Hepatocyte (in vitro differentiated cells): ENCODE measurements around the gene KDELR3.

Source experiments
- CTCF ChIP-seq: fragments of 200-600 bp; sonication (generic); IDR thresholded peaks from 2 replicates; pipeline ENCODE4 v1.5.1; 2016; ENCODE audit warnings: antibody characterized with exemption, mild to moderate bottlenecking; ENCODE audit not compliant: poor library complexity
- EZH2 ChIP-seq: fragments of 200-600 bp; sonication (generic); IDR thresholded peaks from 2 replicates; pipeline ENCODE4 v1.6.1; 2016; ENCODE audit warnings: antibody characterized with exemption, mild to moderate bottlenecking, borderline replicate concordance
- EZH2phosphoT487 ChIP-seq: fragments of 200-600 bp; sonication (generic); IDR thresholded peaks from one replicate; pipeline ENCODE4 v1.6.1; 2018; ENCODE audit warnings: antibody characterized with exemption, mild to moderate bottlenecking, low read depth, moderate library complexity; ENCODE audit not compliant: unreplicated experiment, severe bottlenecking

GRCh38 chr22:38429499-38430068, 38.3 kb upstream of the KDELR3 start:
- TF ChIP-seq CTCF (no peak), EZH2phosphoT487 (no peak), EZH2 (no peak)
